DMS114 treated with DMSO at 0.1 percent for 48 hours (cell line): Measurements from ENCODE around the gene CAMK1.

Source experiments
- DNase-seq: peaks from one replicate; lab custom pipeline; 2025; ENCODE audit not compliant: unreplicated experiment; lab: John Stamatoyannopoulos, UW

CAMK1 gene

DNA sequence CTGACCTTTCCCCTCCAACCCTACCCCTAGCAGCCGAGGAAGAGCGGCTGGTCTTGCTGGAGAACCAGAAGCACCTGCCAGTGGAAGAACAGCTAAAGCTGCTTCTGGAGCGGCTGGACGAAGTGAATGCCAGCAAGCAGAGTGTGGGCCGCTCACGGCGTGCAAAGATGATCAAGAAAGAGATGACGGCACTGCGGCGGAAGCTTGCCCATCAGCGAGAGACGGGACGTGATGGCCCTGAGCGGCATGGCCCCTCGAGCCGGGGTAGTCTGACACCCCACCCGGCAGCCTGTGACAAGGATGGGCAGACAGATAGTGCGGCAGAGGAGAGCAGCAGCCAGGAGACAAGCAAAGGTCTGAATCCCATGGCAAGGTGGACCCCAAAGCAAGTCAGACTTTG, 26.2 kb downstream of the CAMK1 start:
- DNase-seq, result no peak

DNA sequence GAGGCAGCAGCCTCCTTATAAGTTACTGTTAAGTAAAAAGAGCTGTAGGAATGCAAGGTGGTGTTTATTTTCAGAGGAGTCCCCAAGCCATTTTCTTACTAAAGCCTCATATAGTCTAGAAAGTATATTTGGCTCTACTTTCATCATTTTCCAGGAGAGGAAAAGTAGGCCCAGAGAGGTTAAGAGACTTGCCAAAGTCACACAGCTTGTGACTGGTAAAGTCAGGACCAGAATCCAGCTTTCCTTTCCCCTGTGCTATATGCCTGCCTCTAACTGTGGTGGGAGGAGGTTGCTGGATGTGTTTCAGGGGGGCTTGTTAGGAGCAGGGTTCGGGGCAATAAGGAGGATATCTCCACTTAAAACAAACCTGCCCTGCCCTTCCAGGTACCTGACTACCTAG, 27.2 kb downstream of the CAMK1 start:
- DNase-seq, result no peak

DNA sequence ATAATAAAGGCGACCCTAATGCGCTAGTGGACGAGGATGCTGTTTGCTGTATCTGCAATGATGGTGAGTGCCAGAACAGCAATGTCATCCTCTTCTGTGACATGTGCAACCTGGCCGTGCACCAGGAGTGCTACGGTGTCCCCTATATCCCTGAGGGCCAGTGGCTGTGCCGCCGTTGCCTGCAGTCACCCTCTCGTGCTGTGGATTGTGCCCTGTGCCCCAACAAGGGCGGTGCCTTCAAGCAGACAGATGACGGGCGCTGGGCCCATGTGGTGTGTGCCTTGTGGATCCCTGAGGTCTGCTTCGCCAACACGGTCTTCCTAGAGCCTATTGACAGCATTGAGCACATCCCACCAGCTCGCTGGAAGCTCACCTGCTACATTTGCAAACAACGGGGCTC, 30.6 kb downstream of the CAMK1 start:
- DNase-seq, result no peak

DNA sequence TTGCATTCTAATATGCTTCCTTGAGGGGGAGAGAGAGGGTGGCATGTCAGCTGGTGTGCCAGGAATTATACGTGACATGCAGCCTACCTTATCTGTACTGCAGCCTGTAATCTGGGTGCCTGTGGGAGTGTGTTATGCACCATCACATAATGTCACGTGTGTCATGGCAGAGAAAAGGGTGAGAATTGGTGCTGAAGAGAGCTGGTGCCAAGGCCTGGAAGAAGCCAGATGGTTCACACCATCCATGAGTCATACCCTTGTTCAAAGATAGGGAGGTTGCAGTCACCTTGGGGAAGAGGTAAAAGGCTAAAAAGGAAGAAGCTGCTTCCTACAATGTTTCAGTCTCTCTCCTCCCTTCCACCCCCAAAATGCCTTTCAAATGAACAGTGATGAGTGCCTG, 32.9 kb downstream of the CAMK1 start:
- no peak for DNase-seq

DNA sequence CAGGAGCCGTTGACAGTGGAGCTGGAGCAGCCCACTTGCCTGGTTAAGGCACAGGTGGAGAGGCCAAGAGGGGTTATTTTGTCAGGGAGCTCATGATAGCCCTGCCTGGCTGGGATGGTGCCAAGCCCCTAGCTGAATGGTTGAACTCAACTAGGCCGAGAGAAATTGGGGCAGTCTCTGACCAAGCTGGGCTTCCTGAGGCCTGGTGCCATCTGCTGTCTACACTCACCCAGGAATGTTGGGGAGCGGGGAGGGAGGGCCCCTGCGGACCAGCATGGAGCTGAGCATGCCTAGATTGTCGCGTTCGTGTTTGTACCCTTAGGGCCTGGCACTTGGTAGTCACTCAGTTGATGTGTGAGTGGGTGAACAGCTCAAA, 37.0 kb downstream of the CAMK1 start:
- DNase-seq, result no peak

DNA sequence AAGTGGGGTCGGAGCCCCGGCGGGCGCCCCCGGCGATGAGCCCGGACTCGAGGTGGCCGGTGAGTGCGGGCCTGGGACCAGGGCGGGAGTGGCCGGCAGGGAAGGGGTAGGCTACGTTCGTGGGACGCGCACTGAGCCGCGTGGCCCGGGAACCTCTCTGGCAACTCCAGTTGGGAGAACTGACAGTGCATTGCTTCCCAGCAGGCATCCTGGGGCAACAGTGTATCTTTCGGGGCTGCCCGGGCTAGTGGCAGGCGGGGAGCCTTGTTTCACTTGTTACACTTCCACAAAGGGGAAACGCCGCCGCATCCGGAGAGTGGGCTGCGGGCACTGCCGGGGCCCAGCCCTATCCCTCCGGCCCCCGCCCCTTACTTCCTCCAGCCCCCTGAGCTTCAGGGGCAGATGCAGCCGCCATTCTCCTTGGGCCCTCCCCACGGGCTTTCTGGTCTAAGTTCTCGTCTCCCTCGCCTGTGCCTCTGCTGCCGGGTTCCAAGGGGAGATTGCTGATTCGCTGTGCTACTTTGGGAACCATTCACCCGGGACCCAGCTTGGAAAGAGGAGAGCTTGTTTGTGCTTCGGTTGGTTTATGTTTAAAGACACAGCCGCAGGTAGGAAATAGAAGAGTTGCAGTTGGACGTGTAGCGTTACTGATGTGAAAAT, 37.5 kb downstream of the CAMK1 start:
- DNase-seq, result no peak

DNA sequence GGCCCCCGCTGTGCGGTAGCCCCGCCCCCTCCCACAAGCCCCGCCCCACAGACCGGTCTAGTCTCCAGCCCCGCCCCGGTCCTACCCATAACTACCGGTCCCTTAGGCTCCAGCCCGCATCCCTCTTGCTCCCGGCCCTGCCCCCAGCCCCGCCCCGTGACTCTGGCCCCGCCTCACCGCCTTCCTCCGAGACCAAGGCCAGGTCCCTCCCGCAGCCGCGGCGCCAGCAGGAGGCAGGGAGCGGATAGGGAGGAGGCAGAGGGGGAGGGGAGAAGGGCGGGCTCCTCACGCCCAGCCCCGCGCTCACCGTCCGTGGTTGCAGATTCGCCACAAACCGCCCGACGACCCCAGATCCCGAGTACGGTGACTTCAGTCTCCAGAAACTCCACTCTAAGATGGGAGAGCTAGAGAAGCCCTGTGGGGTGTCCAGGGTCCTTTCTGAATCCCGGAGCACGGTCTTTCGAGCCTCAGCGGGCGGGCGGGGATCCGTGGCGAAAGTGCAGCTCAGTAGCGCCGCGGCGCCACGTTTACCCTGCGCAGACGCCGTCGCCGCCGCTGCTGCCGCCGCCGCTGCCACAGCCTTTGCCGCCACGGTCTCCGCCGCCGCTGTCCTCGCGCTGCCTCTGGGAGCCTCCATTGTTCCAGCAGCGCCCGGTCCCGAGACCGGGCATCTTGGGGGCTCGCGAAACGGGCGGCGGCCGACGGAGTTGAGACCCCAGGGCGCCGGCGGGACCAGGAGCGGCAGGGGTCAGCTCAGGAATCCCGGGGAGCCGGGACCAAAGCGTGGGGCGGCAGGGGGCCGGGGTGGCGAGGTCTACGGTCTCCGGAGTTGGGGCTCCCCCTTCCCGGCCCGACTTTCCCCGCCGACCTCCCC, 38.3 kb downstream of the CAMK1 start, which contains the start of gene BRPF1:
TSS of gene BRPF1 (plus strand) at position 530 of the 874 bp plus-strand sequence. CDS start 2,406 bp downstream, outside the sequence.
- DNase-seq, result peak; percentile 92

DNA sequence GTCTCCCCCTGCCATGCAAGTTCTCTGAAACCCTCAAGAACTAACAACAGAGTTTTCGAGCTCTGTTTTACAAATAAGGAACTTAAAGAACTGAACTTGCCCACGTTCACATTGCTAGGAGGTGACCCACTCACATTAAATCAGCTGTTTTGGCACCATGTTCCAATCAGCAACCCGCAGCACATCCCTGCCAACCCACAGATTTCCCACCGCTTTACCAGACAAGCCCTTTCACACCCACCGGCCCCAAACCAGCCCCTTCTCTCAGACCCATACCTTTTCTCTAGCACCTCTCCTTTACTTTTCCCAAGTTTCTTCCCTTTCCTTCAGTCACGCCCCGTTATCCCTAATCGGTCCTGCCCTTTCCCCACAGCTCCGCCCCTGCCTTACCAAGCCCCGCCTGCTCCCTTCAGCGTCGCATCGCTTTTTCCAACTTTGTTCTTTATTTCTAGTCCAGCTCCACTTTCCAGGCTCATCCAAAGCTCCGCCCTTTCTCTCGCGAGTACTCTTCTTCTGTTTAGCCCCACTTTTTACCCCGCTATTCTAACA, 39.0 kb downstream of the CAMK1 start:
- peak; percentile 90 for DNase-seq

DNA sequence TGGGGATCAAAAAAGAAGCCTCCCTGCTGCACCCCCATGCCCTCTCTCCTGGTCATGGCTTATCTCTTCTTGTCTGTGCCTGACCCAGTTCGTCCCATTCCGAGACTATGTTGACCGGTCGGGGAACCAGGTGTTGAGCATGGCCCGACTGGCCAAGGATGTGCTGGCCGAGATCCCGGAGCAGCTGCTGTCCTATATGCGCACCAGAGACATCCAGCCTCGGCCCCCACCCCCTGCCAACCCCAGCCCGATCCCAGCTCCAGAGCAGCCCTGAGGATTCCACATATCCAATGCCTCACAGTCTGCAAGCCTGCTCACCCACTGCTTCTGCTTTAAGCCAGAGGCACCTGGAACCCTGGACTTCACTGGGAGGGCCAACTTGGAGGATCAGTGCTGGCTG, 40.3 kb downstream of the CAMK1 start:
- no peak for DNase-seq

DNA sequence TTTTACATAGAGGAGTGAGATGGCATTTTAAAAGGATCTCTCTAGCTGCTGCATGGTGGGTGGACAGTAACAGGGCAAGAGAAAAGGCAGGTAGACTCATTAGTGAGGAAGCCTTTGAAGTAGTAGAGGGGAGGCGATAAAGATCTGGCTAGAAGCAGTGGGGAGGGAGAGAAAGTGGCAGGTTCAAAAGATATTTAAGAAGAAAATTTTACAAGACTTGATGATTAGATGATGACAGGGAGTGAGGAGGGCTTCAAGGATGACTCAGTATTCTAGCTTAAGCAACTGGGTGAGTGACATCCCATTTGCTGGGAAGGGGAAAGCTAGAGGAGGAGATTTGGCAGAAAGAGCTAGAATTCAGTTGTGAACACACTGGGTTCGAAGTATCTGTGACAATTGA, 42.0 kb downstream of the CAMK1 start:
- no peak for DNase-seq

DNA sequence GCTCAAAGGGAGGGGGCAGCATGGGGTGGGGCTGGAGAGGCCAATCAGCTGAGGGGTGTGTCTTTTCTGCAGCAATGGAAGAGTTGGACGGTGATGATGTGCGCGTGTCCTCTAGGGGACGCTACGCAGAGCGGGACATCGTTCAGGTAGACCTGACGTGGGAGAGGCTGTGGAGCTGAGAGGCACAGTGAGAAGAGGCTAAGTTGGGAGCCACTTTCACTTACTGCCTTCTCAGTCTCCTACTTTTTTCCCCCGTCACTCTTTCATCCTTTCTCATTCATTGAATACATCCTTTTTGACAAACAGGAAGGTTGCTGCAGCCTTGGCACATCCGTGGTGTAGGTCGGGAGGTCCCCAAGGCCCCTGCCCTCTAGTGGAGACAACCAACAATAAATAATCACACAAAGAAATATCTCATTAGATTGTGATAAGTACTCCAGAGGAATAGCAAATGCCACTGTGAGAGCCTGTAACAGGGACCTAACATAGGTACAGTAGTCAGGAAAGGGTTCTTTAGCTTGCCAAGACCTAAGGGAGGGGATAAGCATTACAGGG, 42.6 kb downstream of the CAMK1 start:
- no peak for DNase-seq

DNA sequence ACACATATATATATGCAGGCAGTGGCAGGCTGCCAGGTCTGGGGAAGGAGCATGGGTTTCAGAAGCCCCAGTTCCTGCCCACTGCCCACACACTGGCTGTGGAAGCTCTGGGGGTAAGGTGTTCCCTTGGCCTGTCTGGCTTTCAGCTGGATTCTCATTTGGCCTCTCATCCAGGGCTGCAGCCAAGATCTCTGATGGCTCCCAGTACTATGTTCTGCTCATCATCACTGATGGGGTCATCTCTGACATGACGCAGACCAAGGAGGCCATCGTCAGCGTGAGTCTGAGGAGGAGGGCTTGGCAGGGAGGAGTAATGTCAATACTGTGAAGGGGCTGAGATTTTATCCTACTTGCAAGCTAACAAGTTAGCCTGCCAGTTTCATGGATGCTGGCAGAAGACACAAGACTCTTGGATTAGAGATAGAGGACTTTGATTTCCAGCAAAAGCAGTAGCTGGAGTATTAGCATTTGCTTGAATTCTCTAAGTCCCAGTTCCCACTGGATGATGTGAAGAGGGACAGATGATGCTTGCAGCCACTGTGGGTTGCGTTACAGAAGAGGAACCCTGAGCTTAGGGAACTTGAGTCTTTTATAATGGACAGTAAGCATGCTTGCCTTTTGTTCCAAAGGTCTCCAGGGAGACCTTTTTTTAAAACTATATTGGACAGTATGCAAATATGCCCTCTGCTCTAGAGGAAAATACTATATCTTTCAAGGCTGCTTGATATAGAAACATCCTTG, 43.8 kb downstream of the CAMK1 start:
- no peak for DNase-seq

DNA sequence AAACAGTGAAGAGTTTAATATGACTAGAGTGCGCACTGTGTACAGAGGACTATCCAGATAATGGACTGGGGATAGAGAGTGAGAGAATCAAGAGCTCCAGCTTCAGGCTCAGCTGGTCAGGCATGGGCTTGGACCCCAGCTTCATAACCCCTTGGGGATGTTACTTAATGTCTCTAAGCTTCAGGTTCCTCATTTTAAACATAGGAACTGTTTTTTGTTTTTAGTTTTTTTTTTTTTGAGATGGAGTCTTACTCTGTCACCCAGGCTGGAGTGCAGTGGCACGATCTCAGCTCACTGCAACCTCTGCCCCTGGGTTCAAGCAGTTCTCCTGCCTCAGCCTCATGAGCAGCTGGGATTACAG, 48.1 kb downstream of the CAMK1 start:
- no peak for DNase-seq

DNA sequence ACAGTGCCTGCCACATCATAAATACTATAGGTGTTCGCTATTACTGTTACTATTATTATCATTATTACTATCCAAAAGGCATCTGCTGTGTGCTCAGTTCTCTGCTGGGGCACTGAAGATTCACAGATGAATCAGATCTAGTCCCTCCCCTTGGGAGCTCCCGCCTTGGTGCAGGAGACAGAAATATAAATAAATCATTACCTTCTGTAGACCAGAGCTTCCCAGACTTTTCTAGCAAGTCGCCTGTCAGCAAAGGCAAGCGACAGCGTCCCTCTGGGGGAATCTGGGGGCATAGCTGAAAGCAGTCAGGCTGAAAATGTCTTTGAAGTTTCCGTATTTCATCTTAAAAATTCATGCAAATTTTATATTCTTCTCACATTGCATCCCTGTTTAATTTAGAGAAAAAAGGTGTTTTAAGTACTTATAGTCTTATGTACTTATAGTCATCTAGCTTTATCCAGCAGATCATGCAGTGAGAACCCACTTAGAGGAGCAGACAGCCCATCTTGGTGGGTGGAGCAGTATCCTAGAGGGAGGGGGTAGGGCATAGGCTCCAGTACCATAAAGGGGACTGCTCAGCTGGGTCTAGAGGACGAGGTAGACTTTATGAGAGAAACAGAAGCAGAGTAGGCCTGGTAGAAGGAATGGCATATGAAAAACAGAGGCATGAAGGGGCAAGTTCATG, 48.6 kb downstream of the CAMK1 start:
- DNase-seq, result no peak

DNA sequence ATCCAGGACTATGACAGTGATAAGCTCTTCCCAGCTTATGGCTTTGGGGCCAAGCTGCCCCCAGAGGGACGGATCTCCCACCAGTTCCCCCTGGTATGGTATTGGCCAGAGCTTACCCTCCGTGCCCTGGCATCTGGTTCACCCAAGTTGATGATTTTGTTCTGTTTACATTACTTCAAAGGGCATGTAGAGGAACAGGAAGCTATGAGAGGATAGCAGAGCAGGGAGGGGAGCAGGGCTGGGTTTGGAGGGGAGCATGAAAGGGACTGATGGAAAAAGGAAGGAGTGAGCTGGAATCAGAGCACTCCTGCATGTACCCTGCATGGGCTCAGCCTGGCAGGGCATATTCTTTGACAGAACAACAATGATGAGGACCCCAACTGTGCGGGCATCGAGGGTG, 51.6 kb downstream of the CAMK1 start:
- no peak for DNase-seq

DNA sequence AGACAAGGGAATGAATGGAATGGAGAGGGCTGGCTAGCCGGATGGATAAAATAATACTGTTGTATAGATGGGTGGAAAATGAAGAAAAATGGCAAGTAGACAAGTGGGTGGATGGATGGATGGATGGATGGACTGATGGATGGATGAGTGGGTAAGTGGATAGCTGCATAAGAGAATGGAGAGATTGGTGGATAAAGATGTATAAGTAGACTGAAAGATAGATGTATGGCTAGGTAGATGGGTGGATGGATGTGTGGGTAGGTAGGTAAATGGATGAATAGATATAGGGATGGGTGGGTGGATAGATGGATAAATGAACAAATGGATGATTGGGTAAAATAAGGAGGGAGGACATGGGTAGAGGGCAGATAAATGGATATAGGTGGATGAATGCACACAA, 52.2 kb downstream of the CAMK1 start:
- DNase-seq, result no peak

DNA sequence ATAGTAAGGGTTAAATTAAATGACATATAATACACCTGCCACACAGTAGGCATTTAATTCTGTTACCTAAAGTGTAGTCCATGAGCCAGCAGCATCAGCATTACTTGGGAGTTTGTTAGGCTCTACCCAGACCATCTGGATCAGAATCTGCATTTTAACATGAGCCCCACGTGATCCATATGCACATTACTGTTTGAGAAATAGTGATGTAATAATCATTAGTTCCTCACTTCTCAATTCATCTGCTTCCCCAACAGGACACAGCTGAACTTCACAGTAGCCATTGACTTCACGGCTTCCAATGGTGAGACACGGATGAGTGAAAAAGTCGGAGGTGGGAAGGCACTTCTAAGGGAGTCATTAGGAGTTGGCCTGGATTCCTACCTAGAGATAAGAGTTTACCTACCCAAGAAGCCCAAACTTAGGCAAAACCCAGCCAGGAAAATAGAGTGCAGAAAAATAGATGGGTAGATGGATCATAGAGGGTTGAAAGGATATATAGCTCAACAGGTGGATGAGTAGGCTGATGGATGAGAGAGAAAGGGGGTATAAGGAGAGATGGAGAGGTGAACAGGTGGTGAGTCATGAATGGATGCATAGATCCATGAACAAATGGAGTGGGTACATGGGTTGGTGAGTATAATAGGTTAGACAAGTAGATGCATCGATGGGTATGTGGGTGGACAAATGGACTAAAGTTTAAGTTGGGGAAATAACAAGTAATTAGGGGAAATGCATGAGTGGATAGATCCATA, 52.8 kb downstream of the CAMK1 start:
- DNase-seq, result no peak

DNA sequence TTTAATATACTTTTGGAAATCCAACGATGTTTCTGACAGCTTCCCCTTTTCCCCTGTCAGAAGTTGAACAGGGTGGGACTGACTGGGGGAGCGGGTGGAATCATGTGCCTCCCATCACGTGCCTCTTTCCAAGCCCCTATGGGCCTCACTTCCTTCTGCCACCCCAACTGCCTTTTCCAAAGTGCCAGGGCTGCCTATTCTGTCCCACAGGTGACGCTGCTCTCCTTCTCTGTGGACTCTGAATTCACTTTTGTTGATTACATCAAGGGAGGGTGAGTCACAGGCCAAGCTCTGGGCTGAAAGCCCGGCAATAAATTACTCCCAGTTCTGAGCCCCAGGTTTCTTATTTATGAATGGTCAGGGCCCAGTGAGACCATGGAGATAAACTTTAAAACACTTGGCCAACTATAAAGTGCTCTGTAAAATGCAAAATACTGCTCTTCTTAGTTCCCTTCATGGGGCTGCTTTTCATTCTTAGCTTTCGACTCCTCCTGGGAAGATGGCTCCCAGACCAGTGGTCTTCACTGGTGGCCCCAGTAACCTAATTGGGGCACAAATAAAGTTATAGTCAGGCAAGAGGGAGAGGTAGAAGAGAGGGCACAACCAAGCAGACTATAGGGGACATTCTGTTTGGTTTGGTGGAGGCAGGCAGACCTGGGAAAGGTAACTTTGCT, 53.8 kb downstream of the CAMK1 start:
- DNase-seq, result no peak

DNA sequence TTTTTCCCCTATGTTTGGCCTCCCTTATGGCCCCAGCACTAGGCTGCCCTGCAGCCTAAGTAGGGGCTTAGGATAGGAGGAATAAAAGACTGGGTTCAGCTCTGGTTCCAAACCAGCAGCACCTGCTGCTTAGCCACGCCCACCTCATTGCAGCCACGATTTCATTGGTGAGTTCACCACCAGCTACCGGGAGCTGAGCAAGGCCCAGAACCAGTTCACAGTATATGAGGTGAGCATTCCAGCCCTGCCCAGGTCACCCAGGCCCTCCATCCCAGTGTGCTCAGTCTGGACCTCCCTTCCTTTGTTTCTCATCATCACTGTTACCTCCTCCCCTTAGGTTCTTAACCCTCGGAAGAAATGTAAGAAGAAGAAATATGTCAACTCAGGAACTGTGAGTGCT, 54.6 kb downstream of the CAMK1 start:
- DNase-seq, result no peak

DNA sequence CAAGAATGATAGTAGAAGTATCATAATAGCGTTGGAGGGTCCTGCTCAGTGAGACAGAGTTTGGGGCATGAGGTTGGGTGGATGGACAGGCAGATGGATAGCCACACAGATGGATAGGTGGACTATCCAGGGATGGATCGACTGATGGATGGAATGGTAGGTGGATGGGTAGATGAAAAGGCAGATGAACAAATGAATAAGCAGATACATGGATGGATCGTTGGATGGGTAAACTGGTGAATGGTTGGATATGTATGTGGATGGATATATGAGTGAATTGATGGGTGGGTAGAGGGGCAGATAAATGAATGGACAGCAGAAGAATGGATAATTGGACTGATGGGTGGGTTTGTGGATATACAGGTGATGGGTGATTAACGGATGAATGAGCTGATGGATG, 56.6 kb downstream of the CAMK1 start:
- DNase-seq, result no peak
